Stimulated activated CD8-positive, alpha-beta memory T cell treated with anti-CD3 and anti-CD28 coated beads, Interleukin-15, amount 100 ng/mL, for 24 hours (primary cell): ENCODE measurements around the gene MLF2.
"Not testable (repeated sequence)": the region's sequence is repeated elsewhere in the genome, so short reads cannot be mapped to it uniquely, and the experiment has no call there.

ENCODE experiments used
- DNase-seq: peaks from one replicate; pipeline ENCODE4 v3.0.0-alpha.2; 2020; ENCODE audit warnings: low read depth

Gene MLF2

GRCh38 chr12:6765048-6765633 is 12.2 kb upstream of the MLF2 start:
- no peak for DNase-seq

- no peak for DNase-seq
Measured at GRCh38 chr12:6764011-6764828, 11.3 kb upstream of the MLF2 start.

GRCh38 chr12:6763380-6763779 is 10.4 kb upstream of the MLF2 start:
- DNase-seq: no peak

GRCh38 chr12:6759741-6760140 is 6.8 kb upstream of the MLF2 start:
- no peak for DNase-seq

GRCh38 chr12:6758506-6759095 is 5.7 kb upstream of the MLF2 start:
- no peak for DNase-seq

- no peak for DNase-seq
Measured at GRCh38 chr12:6757028-6757690, 4.2 kb upstream of the MLF2 start.

GRCh38 chr12:6754411-6754810 is 1.5 kb upstream of the MLF2 start:
- DNase-seq: no peak

GRCh38 chr12:6753772-6754356 is 923 bp upstream of the MLF2 start:
- no peak for DNase-seq

- DNase-seq: no peak
Measured at GRCh38 chr12:6752167-6752920, 597 bp downstream of the MLF2 start.

- no peak for DNase-seq
Measured at GRCh38 chr12:6751767-6752166, 1.2 kb downstream of the MLF2 start.

- no peak for DNase-seq
Measured at GRCh38 chr12:6750506-6750905, 2.4 kb downstream of the MLF2 start.

- no peak for DNase-seq
Measured at GRCh38 chr12:6748761-6749160, 4.2 kb downstream of the MLF2 start.

- DNase-seq: no peak
Measured at GRCh38 chr12:6747216-6747615, 5.7 kb downstream of the MLF2 start.

GRCh38 chr12:6745741-6746525 is 7.0 kb downstream of the MLF2 start:
- no peak for DNase-seq

GRCh38 chr12:6743300-6743699 is 9.6 kb downstream of the MLF2 start:
- DNase-seq: not testable (repeated sequence)

GRCh38 chr12:6742834-6743233 is 10.1 kb downstream of the MLF2 start:
- DNase-seq: no peak

- DNase-seq: not testable (repeated sequence)
Measured at GRCh38 chr12:6742080-6742479, 10.9 kb downstream of the MLF2 start.

- no peak for DNase-seq
Measured at GRCh38 chr12:6736754-6737153, 16.2 kb downstream of the MLF2 start.

- no peak for DNase-seq
Measured at GRCh38 chr12:6735448-6736191, 17.3 kb downstream of the MLF2 start.
